AG20443 (cell line): ENCODE results near the gene PKN3.

Source experiments
- DNase-seq: peaks from one replicate; pipeline ENCODE4 v3.0.0; 2012; ENCODE audit warnings: low spot score, mixed read lengths

The PKN3 gene

DNA sequence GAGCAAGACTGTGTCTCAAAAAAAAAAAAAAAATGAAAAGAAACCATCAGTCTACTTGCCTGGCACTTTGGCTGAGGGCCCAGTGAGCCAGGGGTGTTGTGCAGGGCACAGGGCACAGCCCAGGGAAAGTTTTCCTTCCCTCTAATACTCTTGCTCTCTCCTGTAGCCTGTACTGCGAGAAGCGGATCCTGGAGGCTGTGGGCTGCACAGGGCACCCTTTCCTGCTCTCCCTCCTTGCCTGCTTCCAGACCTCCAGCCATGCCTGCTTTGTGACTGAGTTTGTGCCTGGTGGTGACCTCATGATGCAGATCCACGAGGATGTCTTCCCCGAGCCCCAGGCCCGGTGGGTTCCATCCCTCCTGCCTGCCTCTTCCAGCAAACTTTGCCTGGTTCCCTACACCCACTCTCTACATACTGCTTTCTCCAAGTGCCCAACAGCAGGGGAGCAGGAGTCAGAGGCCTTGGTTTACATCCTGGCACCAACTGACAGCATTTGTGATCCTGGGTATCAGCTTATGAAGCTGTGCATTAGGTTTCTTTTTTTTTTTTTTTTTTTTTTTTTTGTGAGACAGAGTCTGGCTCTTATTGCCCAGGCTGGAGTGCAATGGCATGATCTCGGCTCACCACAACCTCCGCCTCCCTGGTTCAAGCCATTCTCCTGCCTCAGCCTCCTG, 14.4 kb downstream of the PKN3 start:
- no peak for DNase-seq

GRCh38 chr9:128718047-128718446, 15.7 kb downstream of the PKN3 start:
- no peak for DNase-seq

DNA sequence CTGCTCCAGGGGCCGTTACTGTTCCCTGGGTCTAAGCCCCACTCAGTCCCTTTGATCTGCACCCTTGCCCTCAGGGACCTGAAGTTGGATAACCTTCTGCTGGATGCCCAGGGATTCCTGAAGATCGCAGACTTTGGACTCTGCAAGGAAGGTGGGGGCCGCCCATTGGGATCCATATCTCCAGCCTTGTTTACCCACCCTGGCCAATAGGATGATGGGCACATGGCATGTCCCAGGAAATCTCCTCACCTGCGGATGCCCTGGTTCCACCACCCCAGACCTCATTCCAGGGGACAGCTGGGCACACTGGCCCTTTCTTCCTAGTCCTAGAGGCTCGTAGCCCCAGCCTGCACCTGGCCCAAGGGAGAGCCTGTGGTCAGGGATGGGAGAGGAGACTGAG, 16.2 kb downstream of the PKN3 start:
- no peak for DNase-seq

- DNase-seq, result no peak
These were observed 17.8 kb downstream of the PKN3 start for GRCh38 chr9:128719919-128720605.

DNA sequence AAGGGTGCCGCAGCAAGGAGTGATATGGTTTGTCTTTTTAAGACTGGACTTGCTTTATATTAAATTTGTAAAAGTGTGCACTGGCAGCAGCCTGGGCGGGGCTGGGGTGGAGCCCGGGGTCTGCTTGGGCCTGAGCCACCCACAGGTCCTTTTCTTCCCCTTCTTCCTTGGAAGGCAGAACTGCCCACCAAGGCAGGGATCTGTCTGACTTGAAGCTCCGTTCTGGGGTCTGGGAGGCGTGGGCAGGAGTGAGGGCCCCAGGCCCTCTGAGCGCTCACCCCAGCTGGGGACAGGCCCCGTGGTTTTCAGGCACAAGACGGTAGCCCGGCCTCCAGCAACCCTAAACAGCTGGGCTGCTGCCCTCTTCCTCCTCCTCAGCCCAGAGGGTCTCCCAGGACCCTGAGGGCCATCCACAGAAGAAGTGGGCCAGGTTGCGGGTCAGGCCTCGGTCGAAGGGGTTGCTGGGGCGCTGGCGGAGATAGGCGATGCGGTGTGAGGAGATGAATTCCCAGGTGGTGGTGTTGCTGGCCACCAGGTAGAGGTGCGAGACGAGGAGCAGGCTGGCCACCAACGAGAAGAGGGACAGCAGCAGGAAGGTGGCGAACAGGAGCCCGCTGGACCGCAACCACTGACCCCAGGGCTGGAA, 18.7 kb downstream of the PKN3 start:
- no peak for DNase-seq

DNA sequence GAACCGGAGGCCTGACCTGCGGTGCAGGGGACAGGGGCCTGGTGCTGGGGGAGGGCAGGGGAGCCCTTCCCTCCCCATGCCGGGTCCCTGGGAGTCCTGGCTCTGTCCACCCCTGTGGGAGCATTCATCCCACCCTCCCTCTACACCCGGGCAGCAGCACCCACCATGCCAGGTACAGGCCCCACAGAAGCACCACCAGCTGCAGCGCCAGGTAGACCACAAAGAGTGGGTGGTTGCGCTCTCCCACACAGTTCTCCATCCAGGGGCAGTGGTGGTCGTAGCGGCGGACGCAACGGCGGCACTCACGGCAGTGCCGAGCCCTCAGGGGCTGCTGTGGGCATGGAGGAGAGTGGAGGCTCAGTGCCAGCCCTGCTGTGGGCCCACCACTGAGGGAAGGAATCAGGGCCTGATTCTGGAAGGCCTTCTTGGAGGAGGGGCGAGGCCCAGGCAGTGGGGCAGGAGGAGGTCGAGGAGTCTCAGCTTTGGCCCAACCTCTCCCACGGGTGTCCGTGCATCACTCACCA, 19.2 kb downstream of the PKN3 start:
- DNase-seq, result no peak

- no peak for DNase-seq
These were observed 20.4 kb downstream of the PKN3 start for GRCh38 chr9:128722380-128723351.

DNA sequence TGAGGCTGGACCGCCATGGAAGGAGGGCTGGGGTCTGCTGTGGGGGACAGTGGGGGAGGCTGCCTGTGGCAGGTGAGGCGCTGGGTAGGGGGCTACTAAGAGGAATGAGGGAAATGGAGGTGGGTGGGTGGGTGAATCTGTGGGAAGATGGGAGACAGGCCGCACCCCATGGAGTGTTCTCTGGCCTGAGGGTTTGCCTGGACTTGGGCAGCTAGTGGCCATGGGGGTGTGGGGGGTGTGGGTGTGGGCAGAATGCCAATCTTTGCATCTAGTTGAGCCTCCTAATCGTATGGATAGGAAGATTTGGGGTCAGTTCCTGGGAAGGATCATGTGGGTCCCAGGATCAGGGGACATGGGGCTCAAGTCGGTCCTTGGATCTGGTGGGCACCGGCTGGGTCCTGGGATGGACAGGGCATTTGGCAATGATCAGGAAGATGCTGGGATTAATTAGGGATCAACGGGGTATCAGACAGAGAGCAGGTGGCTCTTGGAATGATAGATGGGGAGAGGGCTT, 21.1 kb downstream of the PKN3 start:
- DNase-seq, result no peak

- peak; percentile 100 for DNase-seq
These were observed 21.8 kb downstream of the PKN3 start, which contains the start of gene ZDHHC12 for GRCh38 chr9:128723866-128724743. Gene ZDHHC12 (minus strand): TSS chr9:128724127. CDS start chr9:128724093, 34 bp downstream.

DNA sequence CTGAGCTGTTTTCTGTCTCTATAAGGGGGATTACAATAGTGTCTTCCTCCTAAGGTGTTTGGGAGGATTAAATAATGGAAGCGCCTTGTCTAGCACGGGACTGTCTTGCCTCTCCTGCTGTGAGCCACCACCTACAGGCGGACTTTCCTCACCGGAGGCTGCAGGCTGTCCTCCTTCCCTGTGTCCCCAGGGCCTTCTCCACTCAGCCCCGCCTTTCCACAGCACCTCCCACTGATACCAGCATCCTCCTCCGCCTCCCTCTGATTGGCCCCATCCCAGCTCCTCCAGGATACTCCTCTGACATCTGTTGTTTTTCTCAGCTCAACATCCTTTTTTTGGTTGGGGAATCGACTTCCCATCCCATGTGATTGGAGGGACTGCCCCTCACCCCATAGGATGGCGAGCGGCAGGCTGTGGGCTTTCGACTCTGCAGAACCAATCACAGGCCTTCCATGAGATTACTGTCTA, 22.5 kb downstream of the PKN3 start:
- peak; percentile 79 for DNase-seq

- no peak for DNase-seq
These were observed 25.4 kb downstream of the PKN3 start for GRCh38 chr9:128727640-128728248.

- DNase-seq, result no peak
These were observed 26.0 kb downstream of the PKN3 start for GRCh38 chr9:128728298-128728697.

DNA sequence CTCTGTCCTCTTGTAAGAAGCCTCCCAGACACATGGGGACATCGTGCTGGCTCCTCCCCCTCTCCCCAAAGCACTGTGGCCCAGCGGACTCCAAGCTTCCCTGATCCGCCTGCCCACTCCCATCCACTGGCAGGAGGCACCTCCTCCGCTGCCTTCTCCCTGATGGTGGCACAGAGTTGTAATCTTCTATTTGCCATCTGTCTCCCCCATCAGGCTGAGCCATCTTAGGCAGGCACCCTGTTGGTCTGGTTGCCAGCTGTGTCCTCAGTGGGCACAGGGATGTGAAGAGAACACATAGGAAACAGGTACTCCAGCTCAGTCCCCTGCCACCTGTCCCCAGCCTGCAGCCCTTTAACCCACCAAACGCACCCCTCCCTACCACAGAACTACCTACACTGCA, 27.0 kb downstream of the PKN3 start:
- no peak for DNase-seq

- DNase-seq, result no peak
These were observed 27.6 kb downstream of the PKN3 start for GRCh38 chr9:128729766-128730517.

DNA sequence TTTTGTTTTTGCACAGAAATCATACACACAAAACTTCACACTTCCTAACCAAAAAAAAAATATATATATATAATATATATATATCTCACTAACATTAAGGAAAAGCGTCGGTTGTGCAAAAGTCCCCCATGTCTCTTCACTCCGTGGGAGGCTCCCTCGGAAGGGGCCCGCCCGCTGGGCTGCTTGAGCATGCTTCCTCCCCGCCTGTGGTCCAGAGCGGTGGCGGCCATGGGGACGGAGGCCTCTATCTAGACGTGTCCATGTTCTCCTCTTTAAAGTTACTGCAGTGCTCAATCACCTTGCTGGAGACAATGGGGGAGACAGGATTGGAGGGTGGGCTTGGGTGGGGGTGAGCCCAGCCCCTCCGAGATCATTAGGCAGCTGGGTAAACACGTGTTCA, 28.8 kb downstream of the PKN3 start:
- DNase-seq, result no peak

- no peak for DNase-seq
These were observed 29.4 kb downstream of the PKN3 start for GRCh38 chr9:128731691-128732090.

DNA sequence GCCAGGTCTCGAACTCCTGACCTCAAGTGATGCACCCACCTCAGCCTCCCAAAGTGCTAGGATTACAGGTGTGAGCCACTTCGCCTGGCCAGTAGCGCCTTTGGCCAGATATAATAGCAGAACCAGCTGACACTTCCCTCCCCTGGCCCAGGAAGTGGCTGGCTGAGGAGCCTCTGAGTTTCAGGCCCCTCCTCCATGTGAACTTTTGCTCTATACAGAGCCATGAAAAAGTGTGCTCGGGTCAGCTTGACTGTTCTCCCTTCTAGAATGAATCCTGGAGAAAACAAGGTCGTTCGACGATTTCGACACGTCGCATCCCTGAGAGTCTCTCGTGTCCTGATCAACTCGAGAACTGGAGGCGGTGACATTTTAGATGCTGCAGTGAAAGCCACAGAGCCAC, 30.3 kb downstream of the PKN3 start:
- DNase-seq, result no peak

GRCh38 chr9:128733256-128733655, 31.0 kb downstream of the PKN3 start:
- peak; percentile 73 for DNase-seq

DNA sequence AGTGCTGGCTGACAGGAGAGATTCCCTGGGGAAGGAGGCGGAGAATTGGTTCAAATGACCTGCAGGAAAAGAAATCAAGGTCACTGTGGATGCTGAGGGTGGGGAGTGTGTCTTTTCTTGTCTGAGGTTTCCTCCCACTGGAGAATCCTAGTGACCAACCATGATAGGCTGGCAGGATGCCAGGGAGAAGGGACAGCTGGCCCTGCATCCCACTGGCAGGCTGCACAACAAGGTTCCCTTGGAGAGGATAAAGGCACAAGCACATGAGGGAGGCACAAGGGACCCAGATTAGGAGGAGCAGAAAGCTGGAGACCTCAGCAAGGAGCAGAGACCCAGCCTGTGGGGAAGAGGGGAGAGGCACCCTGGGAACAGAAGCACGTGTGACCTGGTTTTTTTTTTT, 33.1 kb downstream of the PKN3 start:
- no peak for DNase-seq
